ENCODE data around the gene TAOK2.
"Not testable (repeated sequence)": the region's sequence is repeated elsewhere in the genome, so short reads cannot be mapped to it uniquely, and the experiment has no call there.

TAOK2 gene

DNA sequence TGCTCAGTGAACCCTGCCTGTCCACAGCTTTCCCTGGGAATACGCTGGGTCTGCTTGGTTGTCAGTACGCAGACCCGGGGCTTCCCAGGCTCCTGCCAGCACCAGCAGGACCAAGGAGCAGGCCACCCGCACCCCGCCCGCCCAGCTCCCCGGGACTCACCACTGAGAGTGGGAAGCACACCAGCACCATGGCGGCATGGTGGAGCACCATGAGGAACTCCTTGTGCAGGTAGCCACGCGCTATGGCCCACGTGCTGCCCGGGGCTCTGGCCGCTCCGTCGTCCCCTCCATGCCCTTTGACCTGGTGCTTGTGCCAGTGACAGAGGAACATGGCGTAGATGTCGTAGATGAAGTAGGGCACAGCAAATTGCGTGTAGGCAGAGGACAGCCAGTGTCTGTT is 52.8 kb downstream of the TAOK2 start:
- no peak for DNase-seq

DNA sequence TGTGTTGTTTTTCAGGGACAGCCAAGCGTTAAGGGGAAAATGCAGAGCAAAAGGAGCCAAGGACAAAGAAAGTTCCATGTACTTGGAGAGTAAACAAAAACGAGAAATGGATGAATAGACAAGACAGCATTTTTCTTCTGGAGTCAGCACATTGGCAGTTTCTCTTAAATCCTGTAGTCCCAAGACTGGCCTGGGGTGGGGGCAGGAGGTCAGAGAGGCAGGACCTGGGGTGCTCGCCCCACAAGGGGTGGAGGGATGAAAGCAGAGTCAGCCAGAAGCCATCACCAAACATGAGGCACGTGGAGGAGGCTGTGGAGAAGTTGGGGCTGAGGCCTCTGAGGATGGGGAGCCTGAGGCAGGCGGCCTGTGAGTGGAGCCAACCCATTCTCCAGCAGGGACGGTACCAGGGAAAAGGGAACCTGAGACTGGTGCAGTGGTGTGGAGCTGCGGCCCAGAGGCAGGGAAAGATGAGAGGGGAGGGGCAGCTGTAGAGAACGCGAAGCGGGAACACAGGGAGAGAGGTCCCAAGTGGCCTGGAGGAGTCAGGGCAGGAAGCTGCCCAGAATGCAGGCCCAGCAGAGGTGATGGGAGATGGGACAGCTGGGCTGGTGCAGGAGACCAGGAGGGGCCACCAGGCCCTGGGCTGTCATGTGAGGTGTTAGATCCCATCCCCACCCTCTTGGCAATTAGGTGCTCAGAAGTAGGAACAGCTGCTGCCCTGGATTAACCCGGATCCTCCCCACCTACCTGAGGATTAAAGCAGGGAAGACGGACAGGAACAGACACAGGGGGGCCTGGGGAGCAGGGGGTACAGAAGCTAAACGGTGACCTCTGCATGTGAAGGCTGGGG is 54.1 kb downstream of the TAOK2 start:
- no peak for DNase-seq

DNA sequence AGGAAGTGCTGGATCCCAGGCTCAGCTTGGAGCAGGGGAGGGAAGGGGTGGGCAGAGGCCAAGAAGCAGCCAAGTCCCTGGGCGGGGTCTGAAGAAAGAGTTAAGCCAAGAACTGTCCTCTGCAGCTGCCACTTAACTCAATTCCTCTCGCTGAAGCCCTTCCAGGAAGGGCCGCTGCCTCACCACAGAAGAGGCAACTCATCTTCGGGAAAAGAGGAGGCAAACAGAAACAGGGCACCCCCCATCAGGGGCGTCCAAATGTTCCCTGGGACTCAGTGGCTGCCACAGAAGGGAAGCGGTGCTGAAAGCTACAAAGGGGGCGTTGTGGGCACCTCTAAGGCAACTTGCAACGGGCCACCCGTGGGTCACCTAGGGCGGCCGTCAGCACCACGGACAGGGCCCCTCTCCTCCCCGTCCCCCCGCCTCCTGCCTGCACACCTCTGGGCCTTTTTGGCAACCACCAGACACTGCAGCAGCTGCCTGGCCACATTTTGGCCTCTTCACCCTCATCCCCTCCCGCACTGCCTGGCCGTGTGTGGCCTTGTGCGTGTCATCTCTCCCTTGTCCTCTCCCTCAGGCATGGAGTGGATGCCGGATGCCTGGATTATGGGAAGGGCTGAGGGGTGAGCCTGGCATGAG is 54.9 kb downstream of the TAOK2 start:
- DNase-seq: no peak

DNA sequence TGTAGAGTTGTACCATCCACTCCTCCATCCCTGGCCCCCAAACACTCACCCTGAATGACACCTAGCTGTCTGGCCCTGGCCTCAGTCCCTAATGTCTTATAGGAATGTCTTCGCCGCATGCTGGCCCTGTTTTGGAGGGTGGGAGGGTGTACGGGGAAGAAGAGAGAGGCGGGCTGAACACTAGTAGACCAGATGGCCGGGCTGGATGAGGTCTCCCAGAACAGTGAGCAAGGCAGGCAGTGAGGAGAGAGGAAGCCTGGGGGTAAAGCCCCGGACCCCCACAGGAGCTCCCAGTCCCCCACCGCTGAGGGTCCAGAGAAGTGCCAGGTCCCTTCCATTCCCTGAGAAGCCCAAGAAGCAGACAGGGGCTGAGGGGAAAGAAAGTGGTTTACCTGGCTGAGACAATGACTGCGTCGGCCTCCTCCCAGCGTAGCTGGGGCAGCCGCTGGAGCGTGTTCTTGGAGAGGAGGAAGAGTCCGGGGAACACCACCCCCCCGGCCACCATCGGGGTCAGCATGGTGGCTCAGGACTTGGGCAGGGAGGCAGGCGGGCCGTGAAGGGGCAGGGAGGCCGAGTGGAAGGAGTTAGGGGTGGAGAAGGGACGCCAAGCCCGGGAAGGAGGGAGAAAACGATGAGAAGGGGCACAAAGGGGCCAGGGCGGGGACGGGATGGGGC is 56.5 kb downstream of the TAOK2 start:
- DNase-seq: no peak

DNA sequence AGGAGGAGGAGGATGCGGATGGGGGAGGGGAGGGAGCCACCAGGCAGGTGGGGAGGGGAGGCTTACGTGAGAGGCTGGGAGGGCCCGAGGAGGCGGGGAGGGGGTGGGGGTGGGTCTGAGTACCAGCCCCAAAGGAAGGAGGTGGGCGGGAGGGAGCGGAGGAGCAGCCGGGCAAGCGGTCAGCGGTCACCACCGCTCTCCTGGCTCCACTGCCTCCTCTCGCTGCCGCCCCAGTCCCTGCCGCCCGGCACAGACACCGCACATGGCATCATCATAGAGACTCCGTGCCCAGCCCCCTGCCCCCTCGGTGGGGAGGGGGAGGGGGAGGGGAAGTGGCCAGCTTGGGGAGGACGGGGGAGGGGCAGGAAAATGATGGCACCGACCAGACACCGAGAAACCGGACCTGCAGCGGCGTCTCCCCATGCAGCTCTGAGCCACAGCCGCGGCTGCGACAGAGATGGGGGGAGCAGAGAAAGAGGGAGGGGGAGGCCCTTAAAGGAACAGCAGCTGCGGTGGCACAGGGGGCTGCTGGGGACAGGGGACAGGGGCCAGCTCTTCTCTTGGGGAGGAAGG is 57.3 kb downstream of the TAOK2 start, which contains the start of gene TLCD3B:
TLCD3B (minus strand) TSS at position 431 of the 573 bp plus-strand sequence. CDS start 744 bp downstream, outside the sequence.
- no peak for DNase-seq

DNA sequence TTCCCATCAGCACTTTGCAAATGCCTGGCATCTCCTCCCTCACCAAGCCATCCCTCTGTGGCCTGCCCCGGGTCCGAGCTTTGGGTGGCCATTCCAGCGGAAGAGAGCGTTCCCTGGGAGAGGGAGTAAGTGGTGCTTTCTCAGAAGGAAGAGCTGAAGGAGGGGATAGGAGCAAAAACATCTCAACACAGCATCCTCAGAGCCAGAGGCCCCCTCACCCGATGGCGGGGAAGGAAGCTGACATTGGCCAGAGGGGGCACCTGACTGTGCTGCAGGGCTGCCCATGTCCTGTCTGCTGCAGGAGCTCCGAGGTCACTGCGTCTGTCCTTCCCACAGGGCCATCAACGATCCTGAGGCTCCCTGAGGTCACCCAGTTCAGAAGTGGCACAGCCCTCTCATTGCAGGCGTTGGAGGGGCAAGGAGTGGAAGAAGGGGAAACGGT is 57.8 kb downstream of the TAOK2 start:
- DNase-seq: no peak

DNA sequence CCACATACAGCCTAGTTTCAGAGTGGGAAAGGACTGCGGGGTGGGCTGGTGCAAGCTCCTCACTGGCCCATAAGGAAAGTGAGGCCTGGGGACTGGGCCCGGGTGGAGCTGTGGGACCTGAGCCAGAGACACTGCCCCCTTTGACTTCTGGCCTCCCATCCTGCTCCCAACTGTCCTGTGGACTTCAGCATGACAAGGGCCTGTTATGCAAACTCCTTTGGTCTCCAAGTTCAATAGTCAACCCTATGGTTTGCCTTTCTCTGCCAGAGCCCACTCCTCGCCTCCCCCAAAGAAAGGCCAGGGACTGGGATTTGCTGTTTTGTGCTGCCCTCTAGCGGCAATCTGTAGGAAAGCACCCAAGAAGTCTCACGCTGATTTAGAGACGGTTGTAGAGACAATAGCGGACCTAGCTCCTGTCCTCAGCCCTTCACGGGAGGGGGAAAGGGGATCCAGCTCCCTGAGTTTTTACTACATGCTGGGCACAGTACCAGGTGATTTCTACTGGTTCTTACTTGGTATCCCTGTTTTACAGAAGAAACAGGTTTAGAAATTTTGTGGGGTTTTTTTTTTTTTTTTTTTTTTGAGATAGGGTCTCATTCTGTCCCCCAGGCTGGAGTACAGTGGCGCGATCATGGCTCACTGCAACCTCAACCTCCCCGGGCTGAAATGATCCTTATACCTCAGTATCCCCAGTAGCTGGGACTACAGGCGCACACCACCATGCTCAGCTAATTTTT is 58.6 kb downstream of the TAOK2 start:
- DNase-seq: peak; percentile 69

DNA sequence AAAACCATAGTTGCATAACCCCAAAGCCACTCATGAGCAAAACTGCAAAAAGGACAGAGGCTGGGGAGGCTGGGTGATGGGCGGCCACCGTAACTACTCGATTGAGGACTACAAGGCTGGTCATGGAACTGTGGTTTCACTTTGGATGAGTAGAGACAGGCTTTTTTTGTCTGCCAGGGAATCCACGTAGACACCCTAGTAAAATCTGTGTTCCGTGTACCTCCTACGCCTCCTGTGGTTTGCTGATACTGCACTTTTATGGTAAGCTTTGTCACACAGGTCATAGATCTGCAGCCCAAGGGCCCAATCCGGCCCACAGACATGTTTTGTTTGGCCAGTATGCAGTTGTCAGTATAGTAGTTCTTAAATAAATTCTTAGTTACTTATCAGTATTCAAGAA is 59.6 kb downstream of the TAOK2 start:
- no peak for DNase-seq

DNA sequence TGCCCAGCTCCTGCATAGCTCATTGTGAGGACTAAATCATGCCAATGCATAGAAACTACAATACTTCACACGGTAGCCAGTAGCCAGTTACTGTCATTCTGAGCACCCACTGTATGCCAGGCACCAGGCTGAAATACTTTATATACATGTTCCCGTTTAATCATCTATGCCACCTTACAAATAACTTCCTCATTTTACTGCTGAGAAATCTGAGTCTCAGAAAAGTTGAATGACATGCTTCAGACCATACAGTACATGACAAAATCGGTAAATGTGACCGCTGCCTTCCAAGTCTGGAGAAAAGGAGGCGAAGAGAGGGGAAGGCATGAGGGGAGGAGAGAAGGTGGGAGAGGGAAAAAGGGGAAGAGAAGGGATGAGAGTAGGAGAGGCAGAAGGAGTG is 66.6 kb downstream of the TAOK2 start:
- no peak for DNase-seq

DNA sequence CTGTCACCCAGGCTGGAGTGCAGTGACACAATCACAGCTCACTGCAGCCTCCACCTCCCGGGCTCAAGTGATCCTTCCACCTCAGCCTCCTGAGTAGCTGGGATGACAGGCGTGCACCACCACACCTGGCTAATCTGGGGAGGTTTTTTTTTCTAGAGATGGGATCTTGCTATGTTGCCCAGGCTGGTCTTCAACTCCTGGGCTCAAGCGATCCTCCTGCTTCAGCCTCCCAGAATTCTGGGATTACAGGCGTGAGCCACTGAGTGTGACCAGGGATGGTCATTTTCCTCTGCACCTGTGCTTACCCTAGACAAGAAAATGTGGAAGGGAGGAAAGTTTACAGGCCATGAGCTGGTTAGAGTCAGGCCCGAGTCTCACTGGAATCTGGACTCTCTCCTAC is 67.0 kb downstream of the TAOK2 start:
- not testable (repeated sequence) for DNase-seq

DNA sequence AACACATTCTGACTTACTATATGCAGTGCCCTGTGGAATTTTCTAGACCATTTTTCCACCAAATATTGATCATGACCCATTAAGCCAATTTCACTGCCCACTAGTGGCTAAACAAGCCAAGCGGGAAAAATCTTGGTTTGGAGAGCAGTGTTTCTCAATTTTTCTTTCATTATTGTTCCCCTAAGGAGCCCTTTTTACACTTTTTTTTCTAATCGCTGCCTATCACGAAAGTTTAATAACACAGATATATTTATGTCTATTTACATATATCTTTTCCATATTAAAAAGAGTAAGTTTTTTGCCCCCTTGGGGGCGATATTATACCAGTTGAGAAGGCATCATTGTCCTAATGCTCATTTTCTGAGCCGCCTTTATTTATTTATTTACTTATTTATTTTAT is 68.2 kb downstream of the TAOK2 start:
- DNase-seq: no peak

All from NCI-H748 treated with DMSO at 0.1 percent for 48 hours (cell line).